K562 (cell line): ENCODE results near the gene PCDHA7.

Experiments
- MAZ ChIP-seq, 2 experiments: fragments of 450-650 bp in 1 of 2; sonication (generic) in 1 of 2; formaldehyde crosslinking; IDR thresholded peaks in 1 of 2; conservative IDR thresholded peaks in 1 of 2; 2 replicates each; pipeline versions ENCODE4 v1.4.0 to v1.5.0; 2020; ENCODE audit warnings: mild to moderate bottlenecking in 1 of 2, missing genetic modification reagents in 1 of 2
- TAF1 ChIP-seq: IDR thresholded peaks from 2 replicates; pipeline ENCODE4 v1.6.1; 2011; ENCODE audit warnings: mild to moderate bottlenecking, low read length, moderate library complexity; ENCODE audit not compliant: insufficient read depth, control insufficient read depth, severe bottlenecking; ENCODE audit errors: extremely low read depth
- XRCC4 ChIP-seq: IDR thresholded peaks from one replicate; pipeline ENCODE4 v1.6.1; 2011; ENCODE audit not compliant: insufficient read depth, insufficient read length; ENCODE audit errors: extremely low read depth
- ZNF764 ChIP-seq: fragments of 250-450 bp; sonication (Bioruptor Pico); IDR thresholded peaks from 2 replicates; pipeline ENCODE4 v1.4.0; 2020; ENCODE audit warnings: low read depth, mild to moderate bottlenecking, moderate library complexity

DNA sequence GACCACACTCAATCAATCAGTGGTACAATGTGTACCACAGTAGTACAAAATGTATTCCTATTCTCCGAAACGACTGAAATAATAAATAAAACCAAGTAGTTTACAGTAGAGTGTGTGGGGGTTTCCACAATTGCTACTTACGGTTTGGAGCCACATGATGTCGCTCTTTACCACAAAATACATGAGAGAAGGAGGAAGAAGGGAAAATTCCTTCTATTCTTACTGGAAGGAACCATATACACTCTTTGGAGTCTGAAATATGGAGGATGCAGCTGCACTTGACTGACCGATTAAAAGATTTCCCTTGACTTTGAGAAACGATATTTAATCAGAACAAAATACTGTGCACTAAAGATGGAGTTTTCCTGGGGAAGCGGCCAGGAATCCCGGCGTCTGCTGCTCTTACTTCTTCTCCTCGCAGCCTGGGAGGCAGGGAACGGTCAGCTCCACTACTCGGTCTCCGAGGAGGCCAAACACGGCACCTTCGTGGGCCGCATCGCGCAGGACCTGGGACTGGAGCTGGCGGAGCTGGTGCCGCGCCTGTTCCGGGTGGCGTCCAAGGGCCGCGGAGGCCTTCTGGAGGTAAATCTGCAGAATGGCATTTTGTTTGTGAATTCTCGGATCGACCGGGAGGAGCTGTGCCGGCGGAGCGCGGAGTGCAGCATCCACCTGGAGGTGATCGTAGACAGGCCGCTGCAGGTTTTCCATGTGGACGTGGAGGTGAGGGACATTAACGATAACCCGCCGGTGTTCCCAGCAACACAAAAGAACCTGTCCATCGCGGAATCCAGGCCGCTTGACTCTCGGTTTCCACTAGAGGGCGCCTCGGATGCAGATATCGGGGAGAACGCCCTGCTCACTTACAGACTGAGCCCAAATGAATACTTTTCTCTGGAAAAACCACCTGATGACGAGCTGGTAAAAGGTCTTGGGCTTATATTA, 27.0 kb upstream of the PCDHA7 start, which contains the start of gene PCDHA4:
- TF ChIP-seq MAZ (CRISPR knock-in tag; conservative IDR thresholded peaks at IDR 0.05 in 1 of 2, IDR thresholded peaks at IDR 0.05 in 1 of 2) (no peak), TAF1 (no peak), ZNF764 (CRISPR knock-in tag) (no peak), XRCC4 (no peak)
